ENCODE measurements around the gene SLC6A9.

The SLC6A9 gene

DNA sequence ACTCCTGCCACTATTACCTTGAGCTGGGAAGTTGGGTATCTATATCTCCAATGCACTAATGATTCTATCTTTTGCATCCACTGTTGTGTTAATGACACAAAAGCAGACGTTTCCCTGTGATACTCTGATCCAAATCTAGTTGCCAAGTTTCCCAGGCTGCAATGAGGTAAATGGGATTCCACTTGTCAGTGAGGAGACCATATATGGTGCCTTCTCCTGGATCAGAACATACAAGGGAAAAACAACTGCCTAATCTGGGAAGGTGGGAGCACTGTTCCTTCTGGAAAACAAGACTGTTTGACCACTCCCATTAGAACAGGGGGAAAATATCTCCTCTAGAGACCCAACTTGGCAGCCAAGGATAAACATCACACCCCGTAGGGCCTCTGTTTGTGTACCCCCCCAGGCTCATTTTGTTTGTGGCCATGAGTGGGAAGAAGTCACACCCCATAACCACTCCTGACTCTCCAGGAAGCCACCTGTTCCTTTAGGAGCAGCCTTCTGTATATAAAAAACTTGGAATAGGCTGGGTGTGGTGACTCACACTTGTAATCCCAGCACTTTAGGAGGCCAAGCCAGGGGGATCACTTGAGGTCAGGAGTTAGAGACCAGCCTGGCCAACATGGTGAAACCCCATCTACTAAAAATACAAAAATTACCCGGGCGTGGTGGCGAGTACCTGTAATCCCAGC, 28.5 kb upstream of the SLC6A9 start:
- Mint-ChIP-seq H3K27me3 (peaks cover 7% of the 10 kb centered on the region), H3K4me1 (no peaks in the 10 kb centered on the region), H3K27ac (no peak overlapping the region), H3K9me3 (no peaks in the 10 kb centered on the region), H3K4me3 (no peak overlapping the region)
- DNase-seq: no peak
- no peak for ATAC-seq

DNA sequence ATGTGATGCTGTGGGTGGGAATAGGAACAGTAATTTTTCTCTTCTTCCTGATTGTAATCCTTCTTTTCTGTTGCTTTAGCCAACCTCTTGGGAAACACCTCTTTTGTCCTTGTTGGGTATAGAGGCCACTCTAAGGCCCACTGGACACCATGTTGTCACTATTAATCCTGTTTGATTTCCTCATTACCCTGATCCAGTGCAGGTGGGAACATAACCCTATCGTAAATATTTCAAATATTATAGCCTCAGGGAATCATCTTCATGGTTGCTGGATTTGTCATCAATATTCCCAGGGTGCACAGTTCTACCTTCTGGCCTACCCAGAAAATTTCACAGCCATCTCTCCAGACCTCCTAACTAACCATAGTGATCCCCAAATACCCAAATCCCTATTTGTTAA, 27.9 kb upstream of the SLC6A9 start:
- Mint-ChIP-seq H3K9me3 (no peaks in the 10 kb centered on the region), H3K4me1 (no peaks in the 10 kb centered on the region), H3K4me3 (no peak overlapping the region), H3K27ac (no peak overlapping the region), H3K27me3 (peaks cover 7% of the 10 kb centered on the region)
- ATAC-seq (no peak), DNase-seq (no peak)

DNA sequence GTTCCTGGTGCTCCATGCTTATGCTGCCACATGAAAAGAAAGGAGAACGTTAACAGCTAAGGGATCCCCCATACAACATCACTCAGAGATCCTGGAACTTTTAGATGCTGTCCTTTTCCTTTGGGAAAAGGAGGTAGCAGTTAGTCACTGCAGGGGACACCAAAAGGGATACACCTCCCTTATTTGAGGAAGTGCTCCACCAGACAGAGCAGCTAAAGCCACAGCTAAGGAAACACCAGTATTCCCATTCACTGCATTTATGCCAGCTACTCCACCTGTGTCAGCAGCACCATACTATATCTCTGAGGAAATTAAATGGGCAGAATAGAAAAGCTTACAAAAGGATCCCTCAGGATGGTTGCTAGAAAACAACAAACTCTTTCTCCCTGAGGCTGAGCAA, 26.0 kb upstream of the SLC6A9 start:
- Mint-ChIP-seq H3K4me3 (no peak overlapping the region), H3K27ac (no peak overlapping the region), H3K27me3 (no peaks in the 10 kb centered on the region), H3K9me3 (no peaks in the 10 kb centered on the region), H3K4me1 (no peaks in the 10 kb centered on the region)
- DNase-seq: no peak
- no peak for ATAC-seq

DNA sequence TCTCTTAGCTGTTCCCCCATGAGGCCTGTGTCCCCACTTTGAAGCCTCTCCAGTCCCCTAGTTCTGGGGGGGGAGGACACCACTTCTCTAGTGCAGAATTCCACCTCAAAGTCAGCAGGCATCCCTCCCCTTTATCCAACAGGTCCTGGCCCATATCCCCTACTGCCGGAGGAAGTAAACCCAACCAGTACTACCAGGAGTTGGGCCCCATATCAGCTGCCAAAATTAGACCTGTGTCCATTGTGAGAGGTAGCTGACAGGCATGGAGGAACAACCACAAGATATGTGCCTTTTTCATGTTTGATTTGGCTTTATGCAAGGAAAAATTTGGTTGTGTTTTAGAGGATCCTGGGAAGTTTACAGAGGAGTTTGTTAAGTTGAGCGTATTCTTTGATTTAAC, 22.1 kb upstream of the SLC6A9 start:
- ATAC-seq (no peak), DNase-seq (no peak)
- H3K4me3 Mint-ChIP-seq: no peak overlapping the region
- no peaks in the 10 kb centered on the region for H3K27me3 Mint-ChIP-seq
- H3K27ac Mint-ChIP-seq: peak overlapping the region in 1 of 2 donors; percentile 56
- H3K4me1 Mint-ChIP-seq: peaks cover 2% of the 10 kb centered on the region
- no peaks in the 10 kb centered on the region for H3K9me3 Mint-ChIP-seq

DNA sequence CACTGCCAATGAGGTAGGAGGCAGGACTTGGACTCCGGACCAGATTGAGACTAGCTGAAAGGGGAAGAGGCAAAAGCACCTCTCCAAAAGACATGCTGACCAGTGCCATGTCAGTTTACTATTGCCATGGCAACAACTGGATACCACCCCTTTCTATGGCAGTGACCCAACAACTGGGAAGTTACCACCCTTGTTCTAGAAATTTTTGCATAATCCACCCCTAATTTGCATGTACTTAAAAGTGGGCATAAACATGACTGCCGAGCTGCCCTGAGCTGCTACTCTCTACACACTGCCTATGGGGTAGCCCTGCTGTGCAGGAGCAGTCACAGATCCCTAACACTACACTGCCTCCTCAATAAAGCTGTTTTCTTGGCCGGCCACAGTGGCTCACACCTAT, 19.0 kb upstream of the SLC6A9 start:
- ATAC-seq: no peak
- DNase-seq: no peak
- Mint-ChIP-seq H3K27me3 (peaks cover 8% of the 10 kb centered on the region), H3K4me3 (no peak overlapping the region), H3K9me3 (no peaks in the 10 kb centered on the region), H3K27ac (no peak overlapping the region), H3K4me1 (peaks cover 14% of the 10 kb centered on the region)

DNA sequence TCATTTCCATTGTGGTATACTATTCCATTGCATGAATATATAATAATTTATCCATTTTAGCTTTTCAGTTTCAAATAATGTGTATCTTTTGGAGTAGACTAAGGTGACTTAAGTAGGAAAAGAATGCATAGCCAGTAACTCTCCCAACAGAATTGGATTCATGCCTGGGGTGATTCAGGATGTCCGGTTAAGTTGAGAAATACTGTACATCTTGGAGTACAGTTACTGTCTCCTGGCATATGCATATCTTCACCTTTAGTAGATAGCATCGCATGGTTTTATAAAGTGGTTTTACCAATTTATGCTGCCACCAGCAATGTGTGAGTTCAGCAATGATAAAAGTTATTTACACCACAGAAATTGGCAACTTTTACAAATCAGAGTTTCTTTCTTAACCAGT, 18.6 kb upstream of the SLC6A9 start:
- peaks cover 8% of the 10 kb centered on the region for H3K27me3 Mint-ChIP-seq
- H3K4me1 Mint-ChIP-seq: peaks cover 14% of the 10 kb centered on the region
- no peak overlapping the region for H3K27ac Mint-ChIP-seq
- ATAC-seq (no peak), DNase-seq (no peak)
- no peak overlapping the region for H3K4me3 Mint-ChIP-seq
- no peaks in the 10 kb centered on the region for H3K9me3 Mint-ChIP-seq

DNA sequence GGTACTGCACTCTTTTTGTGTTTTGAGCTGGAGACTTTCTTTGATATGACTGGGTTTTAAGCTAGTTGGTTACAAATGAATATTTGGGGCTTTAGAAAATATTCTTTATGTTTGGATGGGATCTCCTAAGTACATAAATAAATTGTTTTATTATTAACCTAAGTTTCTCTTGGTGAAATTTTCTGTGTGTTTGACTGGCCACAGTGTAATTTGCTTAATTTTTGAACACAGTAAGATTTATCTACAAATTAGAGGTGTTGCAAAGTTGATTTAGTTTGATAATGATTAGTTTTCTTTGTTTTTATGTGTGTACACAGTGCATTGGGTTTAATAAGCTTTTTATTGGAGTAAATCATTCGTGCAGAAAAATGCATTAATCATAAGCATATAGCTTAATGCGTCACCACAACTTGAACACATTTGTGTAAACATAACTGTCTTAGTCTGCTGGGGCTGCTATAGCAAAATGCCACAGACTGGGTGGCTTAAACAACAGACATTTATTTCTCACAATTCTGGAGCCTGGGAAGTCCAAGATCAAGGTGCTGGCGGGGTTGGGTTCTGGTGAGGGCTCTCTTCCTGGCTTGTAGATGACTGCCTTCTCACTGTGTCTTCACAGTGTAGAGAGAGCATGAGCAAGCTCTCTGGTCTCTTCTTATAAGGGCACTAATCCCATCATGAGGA, 17.4 kb upstream of the SLC6A9 start:
- no peaks in the 10 kb centered on the region for H3K9me3 Mint-ChIP-seq
- DNase-seq (no peak), ATAC-seq (no peak)
- peak overlapping the region; percentile 56 to 76 for H3K4me3 Mint-ChIP-seq
- peaks cover 8% of the 10 kb centered on the region for H3K27me3 Mint-ChIP-seq
- peaks cover 14% of the 10 kb centered on the region for H3K4me1 Mint-ChIP-seq
- no peak overlapping the region for H3K27ac Mint-ChIP-seq

DNA sequence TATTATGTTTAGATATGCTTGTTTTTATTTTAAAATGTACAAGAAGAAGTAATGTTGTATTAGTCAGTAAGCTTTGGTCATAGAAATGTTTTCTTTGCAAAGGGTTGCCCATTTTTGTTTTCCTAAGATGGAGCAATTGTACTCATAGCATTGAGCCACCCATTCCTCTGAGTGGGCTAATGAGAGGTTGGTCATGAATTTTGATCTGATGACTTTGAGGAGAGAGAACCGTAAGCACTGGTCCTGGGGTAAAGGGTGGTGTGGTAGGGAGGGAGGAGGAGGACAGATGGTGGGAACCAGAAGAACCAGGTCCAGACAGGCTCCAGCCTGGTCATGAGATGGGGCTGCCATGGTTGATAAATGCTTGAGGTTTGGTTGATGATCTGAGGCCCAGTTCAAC, 15.9 kb upstream of the SLC6A9 start:
- Mint-ChIP-seq H3K27ac (no peak overlapping the region), H3K27me3 (peaks cover 16% of the 10 kb centered on the region)

DNA sequence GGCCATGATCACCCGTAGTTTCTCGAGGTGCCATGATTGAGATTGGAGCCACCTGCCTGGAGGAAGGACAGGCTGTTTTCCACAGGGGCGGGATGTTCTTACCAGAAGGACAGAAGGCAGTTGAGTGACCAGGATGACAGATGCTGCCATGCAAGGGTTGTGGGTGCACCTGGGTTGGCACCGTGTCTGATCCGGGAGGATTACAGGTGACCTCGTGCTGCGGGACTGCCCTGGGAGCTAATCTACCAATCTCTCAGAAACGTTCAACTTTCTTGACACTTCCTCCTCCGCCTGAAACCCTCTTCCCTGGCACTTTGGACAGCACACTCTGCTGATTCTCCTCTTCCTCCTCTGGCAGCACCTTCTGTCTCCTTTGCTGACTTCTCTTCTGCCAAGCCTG, 13.8 kb upstream of the SLC6A9 start:
- DNase-seq (no peak), ATAC-seq (no peak)
- no peaks in the 10 kb centered on the region for H3K9me3 Mint-ChIP-seq
- no peak overlapping the region for H3K27ac Mint-ChIP-seq
- H3K4me3 Mint-ChIP-seq: no peak overlapping the region
- peaks cover 14% of the 10 kb centered on the region for H3K4me1 Mint-ChIP-seq
- peaks cover 16% of the 10 kb centered on the region for H3K27me3 Mint-ChIP-seq

More for the DNA sequence above, 15.9 kb upstream of the SLC6A9 start:
- Mint-ChIP-seq H3K4me1 (peaks cover 14% of the 10 kb centered on the region), H3K9me3 (no peaks in the 10 kb centered on the region), H3K4me3 (peak overlapping the region in 1 of 2 donors; percentile 76)
- DNase-seq: no peak
- ATAC-seq: peak; percentile 27

DNA sequence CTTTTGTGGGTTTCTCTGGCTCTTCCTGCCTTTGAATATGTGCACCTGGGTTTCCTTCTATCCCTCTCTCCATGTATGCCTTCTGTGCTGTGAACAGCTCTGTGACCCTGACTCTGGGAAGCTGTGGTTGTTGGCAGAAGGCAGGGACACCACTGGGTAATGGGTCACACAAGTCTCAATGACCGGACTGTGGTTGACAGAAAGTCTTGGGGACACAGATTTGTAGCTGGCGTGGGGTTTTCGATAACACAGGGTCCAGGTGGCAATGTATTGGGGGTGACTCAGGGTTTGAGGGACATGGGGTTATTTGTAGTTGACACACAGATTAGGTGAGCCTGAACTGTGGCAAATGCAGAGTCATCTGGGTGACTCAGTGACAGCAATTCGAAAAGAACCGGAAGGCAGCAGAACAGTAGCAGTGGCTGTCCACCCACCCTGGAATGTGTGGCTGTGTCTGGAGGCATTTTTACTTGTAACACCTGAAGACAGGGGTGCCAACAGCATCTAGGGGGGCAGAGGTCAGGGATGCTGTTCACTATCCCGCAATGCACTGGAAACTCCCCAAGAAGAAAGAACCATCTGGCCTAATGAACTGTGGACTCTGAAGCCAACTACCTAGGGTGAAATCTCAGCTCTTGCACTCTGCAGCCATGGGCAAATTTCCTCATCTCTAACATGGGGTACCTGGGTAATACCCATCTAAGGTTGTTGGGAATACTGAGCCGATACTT, 13.0 kb upstream of the SLC6A9 start:
- DNase-seq (no peak), ATAC-seq (no peak)
- Mint-ChIP-seq H3K4me3 (no peak overlapping the region), H3K27me3 (peaks cover 16% of the 10 kb centered on the region), H3K9me3 (no peaks in the 10 kb centered on the region), H3K4me1 (peaks cover 14% of the 10 kb centered on the region), H3K27ac (no peak overlapping the region)

DNA sequence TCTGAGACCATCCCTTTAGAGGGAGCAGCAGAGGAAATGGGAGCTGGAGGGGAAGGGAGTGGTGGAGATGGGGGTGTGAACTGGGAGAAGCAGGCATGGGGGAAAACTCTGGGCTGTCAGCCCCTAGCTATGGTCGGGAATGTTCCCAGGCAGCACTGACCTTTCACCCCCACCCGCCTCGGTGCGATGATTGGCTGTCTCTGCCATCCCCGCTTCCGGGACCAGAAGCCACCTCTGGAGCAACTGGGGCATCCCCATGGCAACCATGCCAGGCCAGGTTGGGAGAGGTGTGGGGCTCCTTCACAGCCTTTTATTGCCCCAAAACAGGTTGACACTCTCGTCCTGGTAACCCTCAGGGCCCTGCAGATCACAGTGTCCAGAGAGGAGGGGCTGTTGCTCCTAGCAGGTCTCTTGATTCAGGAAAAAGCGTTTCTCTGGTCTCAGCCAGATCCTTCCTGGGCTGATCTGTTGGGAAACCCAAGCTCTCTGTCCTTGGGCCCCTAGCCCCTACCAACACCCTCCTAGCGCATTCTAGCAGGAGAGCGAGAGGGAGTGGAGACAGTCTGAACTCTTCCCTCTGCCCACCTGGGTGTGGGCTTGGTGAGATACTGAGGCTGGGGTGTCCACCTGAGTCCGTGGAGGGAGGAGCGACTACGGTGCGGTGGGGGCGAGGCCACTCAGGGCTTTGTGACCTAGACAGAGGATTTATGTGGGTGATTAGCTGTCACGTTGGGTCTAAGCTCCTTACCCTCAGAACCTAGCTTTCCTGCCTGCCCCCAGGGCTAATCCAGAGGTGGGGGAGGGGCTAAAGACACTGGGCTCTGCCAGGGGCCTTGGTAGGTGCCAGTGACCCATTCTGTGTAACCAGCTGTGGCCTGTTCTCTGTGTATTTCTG, 12.2 kb upstream of the SLC6A9 start:
- Mint-ChIP-seq H3K4me3 (no peak overlapping the region), H3K9me3 (no peaks in the 10 kb centered on the region), H3K27me3 (peaks cover 16% of the 10 kb centered on the region), H3K27ac (peak overlapping the region in 1 of 2 donors; percentile 45), H3K4me1 (peaks cover 13% of the 10 kb centered on the region)
- DNase-seq (no peak), ATAC-seq (no peak)

DNA sequence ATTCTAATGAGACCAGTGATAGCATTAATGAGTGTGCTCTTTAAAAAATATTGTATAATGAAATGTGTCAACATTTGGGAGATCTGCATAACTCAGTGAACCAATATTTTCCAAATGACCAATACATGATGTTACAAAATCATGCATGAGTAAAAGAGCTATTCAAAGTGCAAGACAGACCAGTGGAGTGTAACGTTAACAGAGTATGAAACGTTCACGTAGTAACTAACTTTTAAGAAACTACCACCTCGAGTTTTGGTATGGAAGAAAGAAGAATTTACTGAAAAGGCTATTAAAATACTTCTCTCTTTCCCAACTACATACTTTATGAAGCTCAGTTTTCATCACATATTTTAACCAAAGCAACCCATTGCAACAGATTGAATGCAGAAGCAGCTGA, 9.6 kb upstream of the SLC6A9 start:
- ATAC-seq (no peak), DNase-seq (no peak)
- Mint-ChIP-seq H3K4me1 (peaks cover 6% of the 10 kb centered on the region), H3K27ac (no peak overlapping the region), H3K4me3 (no peak overlapping the region), H3K27me3 (peaks cover 8% of the 10 kb centered on the region), H3K9me3 (no peaks in the 10 kb centered on the region)

DNA sequence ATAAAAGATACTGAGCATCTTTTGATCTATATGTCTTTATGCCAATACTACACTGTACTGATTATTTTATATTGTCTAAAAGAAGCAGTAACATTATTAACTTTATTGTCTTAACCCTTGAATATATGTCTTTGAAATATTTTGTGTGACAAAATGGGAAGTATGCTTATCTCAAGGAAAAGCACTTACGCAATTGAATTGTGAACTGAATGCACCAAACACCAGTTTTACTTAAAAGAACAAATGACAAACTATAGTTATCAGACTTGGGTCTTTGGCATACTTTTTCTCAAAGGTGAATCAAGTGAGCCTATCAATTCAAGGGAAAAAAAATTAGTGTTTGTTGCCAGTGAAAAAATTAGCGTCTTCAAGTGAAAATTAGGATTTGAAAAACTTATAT, 9.2 kb upstream of the SLC6A9 start:
- ATAC-seq (no peak), DNase-seq (no peak)
- Mint-ChIP-seq H3K27me3 (peaks cover 8% of the 10 kb centered on the region), H3K4me3 (no peak overlapping the region), H3K9me3 (no peaks in the 10 kb centered on the region), H3K4me1 (peaks cover 6% of the 10 kb centered on the region), H3K27ac (no peak overlapping the region)

DNA sequence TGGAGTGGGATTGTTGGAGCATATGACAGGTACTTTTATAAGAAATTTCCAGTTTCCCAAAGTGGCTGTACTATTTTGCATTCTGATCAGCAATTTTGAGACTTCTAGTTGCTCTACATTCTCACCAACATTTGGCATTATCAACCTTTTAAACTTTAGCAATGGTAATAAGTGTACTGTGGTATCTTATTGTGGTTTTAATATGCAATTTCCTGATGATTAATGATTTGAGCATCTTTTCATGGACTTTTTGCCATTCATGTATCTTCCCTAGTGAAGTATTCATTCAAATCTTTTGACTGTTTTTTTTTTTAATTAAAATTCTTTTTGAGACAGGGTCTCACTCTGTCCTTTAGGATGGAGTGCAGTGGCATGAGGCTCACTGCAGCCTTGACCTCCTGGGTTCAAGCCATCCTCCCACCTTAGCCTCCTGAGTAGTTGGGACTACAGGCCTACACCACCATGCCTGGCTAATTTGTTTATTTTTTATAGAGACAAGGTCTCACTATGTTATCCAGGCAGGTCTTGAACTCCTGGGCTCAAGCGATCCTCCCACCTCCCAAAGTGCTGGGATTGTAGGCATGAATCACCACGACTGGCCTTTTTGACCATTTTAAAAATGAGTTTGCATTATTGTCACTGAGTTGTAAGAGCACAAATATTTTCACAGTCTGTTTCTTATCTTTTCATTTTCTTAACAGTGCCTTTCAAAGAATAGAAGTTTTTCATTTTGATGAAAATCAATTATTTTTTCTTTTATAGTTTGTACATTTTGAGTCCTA, 7.8 kb upstream of the SLC6A9 start:
- Mint-ChIP-seq H3K4me3 (no peak overlapping the region), H3K27ac (no peak overlapping the region), H3K9me3 (no peaks in the 10 kb centered on the region), H3K4me1 (peaks cover 6% of the 10 kb centered on the region), H3K27me3 (peaks cover 8% of the 10 kb centered on the region)
- DNase-seq: no peak
- ATAC-seq: no peak

DNA sequence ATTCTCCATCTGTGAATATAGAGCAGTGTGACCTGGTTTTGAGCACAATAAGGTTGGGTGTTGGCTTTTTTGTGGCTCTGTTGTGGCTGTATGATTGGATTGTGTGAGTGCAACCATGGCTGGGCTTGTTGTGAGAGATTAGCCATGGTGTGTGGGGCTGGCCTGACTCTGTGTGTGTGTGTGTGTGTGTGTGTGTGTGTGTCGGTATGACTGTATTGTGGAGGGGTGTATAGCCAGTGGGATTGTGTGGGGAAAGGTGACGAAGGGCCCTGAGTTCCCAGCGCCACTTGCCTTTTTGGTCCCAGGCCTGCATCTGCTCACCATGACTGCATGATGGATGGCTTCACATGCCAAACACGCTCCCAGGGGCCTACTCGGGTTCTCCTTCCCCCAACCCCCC, 5.9 kb upstream of the SLC6A9 start:
- DNase-seq: no peak
- H3K4me3 Mint-ChIP-seq: no peak overlapping the region
- H3K27me3 Mint-ChIP-seq: no peaks in the 10 kb centered on the region
- peaks cover 24% of the 10 kb centered on the region for H3K4me1 Mint-ChIP-seq
- H3K27ac Mint-ChIP-seq: no peak overlapping the region
- no peaks in the 10 kb centered on the region for H3K9me3 Mint-ChIP-seq
- no peak for ATAC-seq
